HG03442 (cell line): ENCODE data around the gene MREG.

ENCODE experiments used
- ATAC-seq: cut with Tn5 transposase; IDR thresholded peaks from one replicate; pipeline ENCODE4 v1.9.1; 2021; ENCODE audit warnings: mild to moderate bottlenecking, moderate library complexity; ENCODE audit not compliant: unreplicated experiment

Gene MREG

DNA sequence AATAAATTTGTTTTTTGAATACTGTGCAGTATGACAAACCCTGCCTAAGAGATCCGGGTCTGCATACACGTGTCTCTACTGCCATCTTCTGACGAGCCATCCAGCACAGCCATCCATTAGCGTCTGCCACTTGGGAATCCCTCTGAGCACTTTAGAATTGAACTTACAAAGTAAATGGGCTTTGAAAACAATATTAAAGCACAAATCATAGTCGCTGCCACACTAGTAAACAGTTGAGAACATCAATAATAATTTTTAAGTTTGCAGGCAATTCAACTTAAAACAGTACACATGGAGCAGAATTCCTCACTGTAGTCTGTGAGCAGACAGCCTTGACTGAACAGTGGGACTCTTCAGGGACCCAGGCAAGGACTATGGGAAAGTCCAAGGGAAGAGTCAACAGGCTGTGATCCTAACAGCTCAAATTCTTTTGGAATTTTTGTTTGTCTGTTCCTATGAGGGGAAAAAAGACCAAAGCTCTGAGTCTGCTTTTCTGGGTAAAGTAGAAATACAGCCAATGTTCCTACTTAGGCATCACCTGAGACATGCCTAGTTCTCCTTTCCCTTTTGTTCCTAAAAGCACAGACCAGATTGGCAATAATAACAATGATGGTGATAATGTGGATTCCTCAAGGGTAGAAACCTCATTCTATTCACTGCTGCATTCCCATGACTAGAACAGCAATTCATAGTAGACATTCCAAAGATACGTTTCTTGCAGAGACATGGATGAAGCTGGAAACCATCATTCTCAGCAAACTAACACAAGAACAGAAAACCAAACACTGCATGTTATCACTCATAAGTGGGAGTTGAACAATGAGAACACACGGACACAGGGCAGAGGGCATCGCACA is 92.9 kb downstream of the MREG start:
- ATAC-seq = peak; percentile 43

GRCh38 chr2:215919624-215920243 is 93.6 kb downstream of the MREG start:
- no peak for ATAC-seq

DNA sequence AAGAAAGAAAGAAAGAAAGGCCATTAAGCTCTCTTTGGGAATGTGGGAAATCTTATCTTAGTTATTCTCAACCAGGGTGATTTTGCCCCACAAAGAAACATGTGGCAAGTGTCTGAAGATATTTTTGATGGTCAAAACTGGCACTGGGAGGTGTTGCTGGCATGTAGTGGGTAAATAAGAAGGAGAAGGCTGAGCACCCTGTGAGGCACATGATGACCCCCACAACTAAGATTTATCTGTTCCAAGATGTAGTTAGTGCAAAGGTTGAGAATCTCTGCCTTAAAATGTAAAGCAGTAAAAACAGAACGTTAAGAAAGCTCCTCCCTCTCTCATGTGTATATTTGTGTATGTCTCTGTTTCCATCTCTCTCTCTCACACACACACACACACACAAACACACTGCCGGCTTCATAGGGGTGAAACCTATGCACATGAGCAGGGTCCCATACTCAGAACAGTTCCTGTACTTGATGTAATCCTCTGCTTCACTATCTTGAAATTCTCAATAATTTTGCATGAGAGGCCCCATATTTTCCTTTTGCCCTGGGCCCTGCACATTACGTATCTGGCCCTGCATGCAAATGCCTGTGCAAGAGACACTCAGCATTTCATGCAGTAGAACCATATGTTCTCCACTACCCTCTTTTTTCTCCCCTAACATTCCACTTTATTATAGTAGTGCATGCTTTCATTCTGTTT is 94.3 kb downstream of the MREG start:
- no peak for ATAC-seq

GRCh38 chr2:215917953-215918620 is 95.3 kb downstream of the MREG start:
- peak; percentile 79 for ATAC-seq

- no peak for ATAC-seq
These were observed 97.9 kb downstream of the MREG start for GRCh38 chr2:215915441-215915840.

- no peak for ATAC-seq
These were observed 98.6 kb downstream of the MREG start for GRCh38 chr2:215914777-215915165.

- ATAC-seq = no peak
These were observed 99.1 kb downstream of the MREG start for GRCh38 chr2:215914054-215914776.

DNA sequence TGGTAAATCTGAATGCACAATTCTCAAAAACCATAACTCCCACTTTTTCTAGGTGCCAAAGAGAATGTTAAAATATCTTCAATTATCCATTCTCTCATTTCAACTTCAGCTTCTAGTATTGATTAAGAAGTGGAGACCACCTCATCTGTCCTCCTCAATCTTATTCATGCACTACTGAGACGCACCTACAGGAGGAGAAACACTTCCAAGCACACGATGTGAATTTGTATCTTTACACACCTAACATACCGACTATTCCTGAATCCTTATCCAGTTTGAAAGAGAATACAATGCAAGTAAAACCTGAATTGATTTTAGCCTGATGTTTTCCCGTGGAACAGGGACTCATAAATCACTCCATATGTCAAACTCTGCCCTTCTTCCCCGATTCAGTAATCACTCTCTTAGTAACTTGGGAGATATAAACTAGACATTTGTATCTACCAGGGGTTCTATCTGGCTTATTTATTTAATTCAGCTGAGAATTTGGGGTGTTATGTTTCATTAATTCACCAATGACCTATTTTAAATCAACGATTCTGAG is 101.0 kb downstream of the MREG start:
- no peak for ATAC-seq

DNA sequence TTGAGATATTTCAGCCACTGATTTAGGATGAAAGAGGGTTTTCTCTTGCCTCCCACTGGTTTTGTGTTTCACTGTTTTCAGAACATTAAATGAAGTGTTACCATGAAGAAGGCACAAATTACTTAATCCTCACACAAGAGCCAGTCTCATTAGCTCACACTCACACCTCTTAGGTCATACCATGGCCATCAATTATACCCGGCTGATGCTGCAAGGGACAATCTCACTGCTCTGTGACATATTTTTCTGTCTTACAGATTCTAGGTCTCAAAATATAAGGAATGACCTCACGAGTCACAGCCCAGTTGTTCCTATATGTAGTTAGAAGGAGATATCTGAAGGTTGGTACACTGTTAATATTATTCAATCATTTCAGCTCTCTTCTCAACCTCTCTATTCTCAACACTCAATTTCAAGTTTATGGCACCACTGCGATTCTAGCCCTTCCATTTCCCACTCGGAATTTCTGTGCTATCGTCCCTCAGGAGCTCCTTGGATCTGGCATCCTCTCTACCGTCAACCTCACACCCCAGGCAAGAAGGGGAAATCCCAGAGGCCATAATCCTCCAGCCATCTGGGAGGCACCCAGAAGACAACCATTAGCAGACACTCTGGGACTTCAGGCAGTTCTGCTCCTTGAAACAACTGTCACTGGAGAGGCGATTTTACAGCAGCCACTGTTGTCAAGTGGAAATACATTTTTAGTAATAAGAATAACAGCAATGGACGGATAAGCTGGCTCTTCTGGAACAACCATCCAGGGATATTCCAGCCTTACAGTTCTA is 101.9 kb downstream of the MREG start:
- ATAC-seq = no peak

DNA sequence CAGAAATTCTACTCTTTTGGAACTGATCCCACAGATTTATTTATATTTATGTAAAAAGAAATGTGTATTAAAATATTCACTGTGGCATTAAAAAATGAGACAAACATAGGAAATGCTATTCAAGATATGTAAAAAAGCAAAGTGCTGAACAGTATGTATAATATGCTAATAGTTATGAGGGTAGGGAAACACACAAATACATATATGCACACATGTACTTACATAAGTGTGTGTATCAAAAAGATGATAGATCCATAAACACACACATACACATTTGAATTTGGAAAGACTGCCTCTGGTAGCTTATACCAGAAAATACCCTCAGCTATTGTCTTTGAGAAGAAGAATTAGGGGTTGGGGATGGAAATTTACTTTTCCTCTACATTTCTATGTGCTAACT is 103.2 kb downstream of the MREG start:
- ATAC-seq = no peak

- ATAC-seq = no peak
These were observed 106.2 kb downstream of the MREG start for GRCh38 chr2:215907147-215907546.

- no peak for ATAC-seq
These were observed 106.9 kb downstream of the MREG start for GRCh38 chr2:215906458-215906857.

GRCh38 chr2:215905691-215906090 is 107.7 kb downstream of the MREG start:
- no peak for ATAC-seq

- ATAC-seq = no peak
These were observed 109.2 kb downstream of the MREG start for GRCh38 chr2:215904101-215904500.

- ATAC-seq = no peak
These were observed 110.1 kb downstream of the MREG start for GRCh38 chr2:215903203-215903602.

DNA sequence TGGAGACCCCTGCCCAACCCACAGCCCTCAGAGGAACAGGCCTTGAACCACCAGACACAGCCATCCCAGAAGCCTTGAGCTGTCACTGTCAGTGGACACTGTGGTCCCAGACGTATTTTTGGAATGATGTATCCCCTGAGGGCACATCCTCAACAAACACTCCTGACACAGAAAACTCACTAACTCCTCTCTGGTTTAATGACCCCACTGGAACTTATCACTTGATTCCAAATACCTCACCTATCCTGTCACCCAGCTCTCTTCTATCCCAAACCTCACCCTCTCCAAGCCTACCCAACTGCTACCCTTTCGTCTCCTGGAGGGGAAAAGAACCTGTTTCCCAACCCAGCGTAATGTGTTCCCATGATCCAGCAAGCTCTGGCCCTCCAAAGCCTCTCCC is 111.6 kb downstream of the MREG start:
- ATAC-seq = no peak

DNA sequence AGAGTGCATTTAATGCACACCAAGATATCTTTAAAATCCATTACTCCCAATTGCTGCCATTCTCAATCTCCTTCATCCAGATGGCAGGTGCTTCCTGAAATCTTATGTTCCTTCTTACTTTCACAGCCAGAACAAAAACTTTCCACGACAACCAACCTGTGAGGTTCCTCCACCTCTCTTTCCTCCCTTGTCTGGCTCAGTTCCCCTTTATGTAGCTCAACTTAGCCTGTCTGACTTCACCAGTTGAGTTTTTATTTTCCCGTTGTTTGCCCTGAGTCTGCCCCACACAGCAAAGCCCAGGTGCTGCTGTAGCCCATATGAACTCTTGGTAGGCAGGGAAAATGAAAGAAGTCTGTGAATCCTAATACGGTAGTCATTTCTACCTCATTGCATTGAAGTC is 112.5 kb downstream of the MREG start:
- ATAC-seq = peak; percentile 70

- no peak for ATAC-seq
These were observed 113.1 kb downstream of the MREG start for GRCh38 chr2:215900203-215900611.
